Loucy (cell line): ENCODE results near the gene AJM1.
A peak's percentile ranks its signal among the peaks of the same experiment; 100 is the strongest.
"Not testable (repeated sequence)": the region's sequence is repeated elsewhere in the genome, so short reads cannot be mapped to it uniquely, and the experiment has no call there.

Experiments
- CTCF ChIP-seq: fragments of 200-600 bp; sonication (generic); conservative IDR thresholded peaks from 2 replicates; pipeline ENCODE4 v1.5.1; 2014; ENCODE audit warnings: mild to moderate bottlenecking, antibody characterized with exemption, low read length
- EZH2phosphoT487 ChIP-seq: fragments of 200-600 bp; IDR thresholded peaks from 2 replicates; pipeline ENCODE4 v1.6.1; 2018; ENCODE audit warnings: antibody characterized with exemption, mild to moderate bottlenecking, moderate library complexity, borderline replicate concordance

- TF ChIP-seq CTCF: peak; percentile 54
- TF ChIP-seq EZH2phosphoT487: not testable (repeated sequence)
These were observed 1.8 kb downstream of the AJM1 start for GRCh38 chr9:136843801-136844740.
